Mesenchymal stem cell (in vitro differentiated cells and primary cell): ENCODE results near the gene CHRNA7.

ENCODE experiments used
- DNase-seq: peaks from one replicate; pipeline ENCODE4 v3.0.0-alpha.2; 2013
- H2AFZ ChIP-seq: one replicate; pipeline ENCODE4 v1.6.1; 2013; ENCODE audit warnings: low read depth, mild to moderate bottlenecking, control low read depth, inconsistent platforms, low read length, moderate library complexity
- H2AK5ac ChIP-seq: 2 replicates; pipeline ENCODE4 v1.6.1; 2013; ENCODE audit warnings: low read length, moderate library complexity, mild to moderate bottlenecking, inconsistent platforms; ENCODE audit not compliant: severe bottlenecking
- H2BK120ac ChIP-seq: one replicate; pipeline ENCODE4 v1.6.1; 2013; ENCODE audit warnings: low read depth, mild to moderate bottlenecking, inconsistent platforms, low read length, moderate library complexity
- H2BK12ac ChIP-seq, 2 experiments: one replicate each; pipeline ENCODE4 v1.6.1; 2013; ENCODE audit warnings: inconsistent platforms in 2 of 2, low read length in 2 of 2, mild to moderate bottlenecking in 2 of 2, moderate library complexity in 2 of 2, control low read depth in 1 of 2
- H2BK15ac ChIP-seq: one replicate; pipeline ENCODE4 v1.6.1; 2013; ENCODE audit warnings: mild to moderate bottlenecking, low read depth, inconsistent platforms; ENCODE audit not compliant: poor library complexity, severe bottlenecking
- H2BK5ac ChIP-seq: 2 replicates; pipeline ENCODE4 v1.6.1; 2013; ENCODE audit warnings: low read depth, mild to moderate bottlenecking, low read length, control low read depth, inconsistent platforms; ENCODE audit not compliant: poor library complexity, severe bottlenecking
- H3K14ac ChIP-seq, 2 experiments: one replicate each; pipeline ENCODE4 v1.6.1; 2013; ENCODE audit warnings: inconsistent platforms in 2 of 2, low read length in 2 of 2, control low read depth in 1 of 2, mild to moderate bottlenecking in 1 of 2, moderate library complexity in 1 of 2
- H3K18ac ChIP-seq, 2 experiments: one replicate each; pipeline ENCODE4 v1.6.1; 2013; ENCODE audit warnings: inconsistent platforms in 2 of 2, low read length in 2 of 2, control low read depth in 1 of 2, low read depth in 1 of 2, mild to moderate bottlenecking in 1 of 2
- H3K23ac ChIP-seq, 2 experiments: one replicate each; pipeline ENCODE4 v1.6.1; 2013; ENCODE audit warnings: inconsistent platforms in 2 of 2, low read length in 2 of 2, mild to moderate bottlenecking in 2 of 2, moderate library complexity in 2 of 2, control low read depth in 1 of 2
- H3K27ac ChIP-seq: 2 replicates; pipeline ENCODE4 v1.5.1; 2013; ENCODE audit warnings: mild to moderate bottlenecking, moderate library complexity, low read length, control low read depth, inconsistent platforms; ENCODE audit not compliant: poor library complexity, severe bottlenecking
- H3K27me3 ChIP-seq, 2 experiments: 2 replicates each; pipeline versions ENCODE4 v1.6.1 to v1.7.0; 2013; ENCODE audit warnings: low read length in 2 of 2, mild to moderate bottlenecking in 2 of 2, moderate library complexity in 2 of 2, control low read depth in 1 of 2, inconsistent platforms in 1 of 2; ENCODE audit not compliant: control insufficient read depth in 1 of 2, insufficient read depth in 1 of 2
- H3K36me3 ChIP-seq, 2 experiments: 2 replicates each; pipeline versions ENCODE4 v1.6.1 to v1.7.0; 2013; ENCODE audit warnings: low read length in 2 of 2, control low read depth in 1 of 2, inconsistent platforms in 1 of 2, low read depth in 1 of 2, mild to moderate bottlenecking in 1 of 2; ENCODE audit not compliant: insufficient read depth in 2 of 2, control insufficient read depth in 1 of 2
- H3K4ac ChIP-seq, 2 experiments: one replicate each; pipeline ENCODE4 v1.6.1; 2013; ENCODE audit warnings: inconsistent platforms in 2 of 2, low read length in 2 of 2, mild to moderate bottlenecking in 2 of 2, moderate library complexity in 2 of 2, control low read depth in 1 of 2, low read depth in 1 of 2
- H3K4me1 ChIP-seq: 2 replicates; pipeline ENCODE4 v1.6.1; 2013; ENCODE audit warnings: low read depth, low read length, control low read depth; ENCODE audit not compliant: control insufficient read depth, insufficient read depth
- H3K4me2 ChIP-seq: 2 replicates; pipeline ENCODE4 v1.6.1; 2013; ENCODE audit warnings: low read length, mild to moderate bottlenecking, inconsistent platforms; ENCODE audit not compliant: poor library complexity, severe bottlenecking
- H3K4me3 ChIP-seq, 2 experiments: 2 replicates each; pipeline versions ENCODE4 v1.5.1 to v1.7.0; 2013; ENCODE audit warnings: low read length in 2 of 2, mild to moderate bottlenecking in 2 of 2, control low read depth in 1 of 2, low read depth in 1 of 2; ENCODE audit not compliant: insufficient read depth in 1 of 2
- H3K79me1 ChIP-seq: replicated peaks from 2 replicates; pipeline ENCODE4 v1.6.1; 2013; ENCODE audit warnings: mild to moderate bottlenecking, control low read depth, low read length, inconsistent platforms; ENCODE audit not compliant: poor library complexity, severe bottlenecking
- H3K9ac ChIP-seq: 2 replicates; pipeline ENCODE4 v1.7.0; 2013; ENCODE audit warnings: mild to moderate bottlenecking, low read length, moderate library complexity
- H3K9me3 ChIP-seq: 2 replicates; pipeline ENCODE4 v1.7.0; 2013; ENCODE audit warnings: mild to moderate bottlenecking, low read length; ENCODE audit not compliant: control insufficient read depth
- H4K8ac ChIP-seq: one replicate; pipeline ENCODE4 v1.6.1; 2013; ENCODE audit warnings: inconsistent platforms, mild to moderate bottlenecking, low read length, moderate library complexity
- H4K91ac ChIP-seq: one replicate; pipeline ENCODE4 v1.6.1; 2013; ENCODE audit warnings: mild to moderate bottlenecking, low read length, inconsistent platforms
- WGBS: methylation state at CpG from one replicate; pipeline ENCODE4 v1.1.7; 2013; ENCODE audit warnings: mixed read lengths; 5-methylcytosine and 5-hydroxymethylcytosine counted together

CHRNA7 gene

GRCh38 chr15:32113224-32113623 lies 82.9 kb downstream of the CHRNA7 start:
- Histone ChIP-seq H2BK5ac (no peak overlapping the region), H3K9me3 (no peaks in the 10 kb centered on the region)
- no peak for DNase-seq

GRCh38 chr15:32117122-32117521 lies 86.8 kb downstream of the CHRNA7 start:
- H2BK5ac ChIP-seq: no peak overlapping the region

More at GRCh38 chr15:32113224-32113623, 82.9 kb downstream of the CHRNA7 start:
- H3K4me1 ChIP-seq: no peaks in the 10 kb centered on the region
- no peak overlapping the region for H2BK12ac ChIP-seq
- no peak overlapping the region for H3K23ac ChIP-seq
- H4K8ac ChIP-seq: no peak overlapping the region
- no peak overlapping the region for H2BK15ac ChIP-seq
- H4K91ac ChIP-seq: no peak overlapping the region
- H2AK5ac ChIP-seq: no peak overlapping the region
- no peaks in the 10 kb centered on the region for H3K79me1 ChIP-seq
- WGBS: 86% methylated on average over 8 of the region's 8 CpGs
- H2BK120ac ChIP-seq: no peak overlapping the region
- no peaks in the 10 kb centered on the region for H3K36me3 ChIP-seq
- H3K9ac ChIP-seq: no peak overlapping the region
- H3K27me3 ChIP-seq: no peaks in the 10 kb centered on the region
- H3K14ac ChIP-seq: no peak overlapping the region
- H3K27ac ChIP-seq: no peak overlapping the region
- no peak overlapping the region for H3K4me2 ChIP-seq
- no peak overlapping the region for H2AFZ ChIP-seq
- no peak overlapping the region for H3K4ac ChIP-seq
- no peak overlapping the region for H3K4me3 ChIP-seq
- H3K18ac ChIP-seq: no peak overlapping the region

GRCh38 chr15:32119286-32119685 lies 89.0 kb downstream of the CHRNA7 start:
- Histone ChIP-seq H3K14ac (no peak overlapping the region), H3K27me3 (no peaks in the 10 kb centered on the region), H3K4me2 (no peak overlapping the region), H2BK120ac (no peak overlapping the region), H3K27ac (no peak overlapping the region), H4K91ac (no peak overlapping the region), H2BK15ac (no peak overlapping the region), H4K8ac (no peak overlapping the region), H3K9ac (no peak overlapping the region), H3K4ac (no peak overlapping the region), H3K9me3 (no peaks in the 10 kb centered on the region), H3K4me3 (no peak overlapping the region), H3K4me1 (no peaks in the 10 kb centered on the region), H3K18ac (no peak overlapping the region), H2AFZ (no peak overlapping the region), H3K79me1 (no peaks in the 10 kb centered on the region), H2AK5ac (no peak overlapping the region), H3K36me3 (no peaks in the 10 kb centered on the region), H2BK5ac (no peak overlapping the region), H2BK12ac (no peak overlapping the region), H3K23ac (no peak overlapping the region)
- WGBS: 83% methylated on average over 1 of the region's 3 CpGs
- no peak for DNase-seq

More at GRCh38 chr15:32117122-32117521, 86.8 kb downstream of the CHRNA7 start:
- Histone ChIP-seq H2AFZ (no peak overlapping the region), H3K4me3 (no peak overlapping the region), H3K4me1 (no peaks in the 10 kb centered on the region), H3K36me3 (no peaks in the 10 kb centered on the region), H4K91ac (no peak overlapping the region), H2BK12ac (no peak overlapping the region), H3K18ac (no peak overlapping the region), H2BK15ac (no peak overlapping the region), H3K27me3 (no peaks in the 10 kb centered on the region), H3K4ac (no peak overlapping the region), H2AK5ac (no peak overlapping the region), H3K79me1 (no peaks in the 10 kb centered on the region), H3K27ac (no peak overlapping the region), H3K9me3 (no peaks in the 10 kb centered on the region), H4K8ac (no peak overlapping the region), H3K14ac (no peak overlapping the region), H2BK120ac (no peak overlapping the region), H3K9ac (no peak overlapping the region), H3K4me2 (no peak overlapping the region), H3K23ac (no peak overlapping the region)
- WGBS: 74% methylated on average over 4 of the region's 4 CpGs
- no peak for DNase-seq

GRCh38 chr15:32119694-32120330 lies 89.5 kb downstream of the CHRNA7 start:
- H3K14ac ChIP-seq: no peak overlapping the region
- no peak overlapping the region for H2AFZ ChIP-seq
- 76% methylated on average over 12 of the region's 12 CpGs for WGBS
- H2BK5ac ChIP-seq: no peak overlapping the region
- H3K4me3 ChIP-seq: no peak overlapping the region
- no peak overlapping the region for H2AK5ac ChIP-seq
- H3K9me3 ChIP-seq: no peaks in the 10 kb centered on the region
- no peak overlapping the region for H4K91ac ChIP-seq
- no peak for DNase-seq
- no peak overlapping the region for H3K27ac ChIP-seq
- no peak overlapping the region for H3K4me2 ChIP-seq
- H3K23ac ChIP-seq: no peak overlapping the region
- no peak overlapping the region for H3K18ac ChIP-seq
- H3K36me3 ChIP-seq: no peaks in the 10 kb centered on the region
- H3K4ac ChIP-seq: no peak overlapping the region
- H4K8ac ChIP-seq: no peak overlapping the region
- H2BK15ac ChIP-seq: no peak overlapping the region
- H2BK12ac ChIP-seq: no peak overlapping the region
- H3K4me1 ChIP-seq: no peaks in the 10 kb centered on the region
- H3K79me1 ChIP-seq: no peaks in the 10 kb centered on the region
- H3K9ac ChIP-seq: no peak overlapping the region
- H3K27me3 ChIP-seq: peaks cover 0 to 3% of the 10 kb centered on the region in 2 experiments
- H2BK120ac ChIP-seq: no peak overlapping the region
